Measurements from ENCODE around the gene MARCHF3.

DNA sequence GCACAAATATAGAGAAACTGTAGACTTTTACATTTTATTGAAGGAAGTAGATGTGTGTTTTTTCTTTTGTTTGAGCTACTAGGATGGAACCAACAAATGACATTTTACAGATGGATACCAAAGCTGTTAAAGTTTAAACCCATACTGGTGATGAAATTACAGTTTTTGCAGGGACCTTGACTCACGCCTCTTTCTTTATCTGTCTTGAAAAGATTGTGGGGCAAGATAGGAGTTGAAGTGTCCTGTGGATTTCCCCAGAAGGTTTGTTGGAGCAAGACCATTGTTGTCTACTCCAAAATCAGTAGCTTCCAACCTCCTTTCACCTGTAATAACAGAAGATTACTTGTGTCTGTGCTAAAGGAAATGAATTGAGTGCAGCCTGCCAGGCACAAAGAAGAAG lies 47.0 kb upstream of the MARCHF3 start:
- TF ChIP-seq, protein P1, sequence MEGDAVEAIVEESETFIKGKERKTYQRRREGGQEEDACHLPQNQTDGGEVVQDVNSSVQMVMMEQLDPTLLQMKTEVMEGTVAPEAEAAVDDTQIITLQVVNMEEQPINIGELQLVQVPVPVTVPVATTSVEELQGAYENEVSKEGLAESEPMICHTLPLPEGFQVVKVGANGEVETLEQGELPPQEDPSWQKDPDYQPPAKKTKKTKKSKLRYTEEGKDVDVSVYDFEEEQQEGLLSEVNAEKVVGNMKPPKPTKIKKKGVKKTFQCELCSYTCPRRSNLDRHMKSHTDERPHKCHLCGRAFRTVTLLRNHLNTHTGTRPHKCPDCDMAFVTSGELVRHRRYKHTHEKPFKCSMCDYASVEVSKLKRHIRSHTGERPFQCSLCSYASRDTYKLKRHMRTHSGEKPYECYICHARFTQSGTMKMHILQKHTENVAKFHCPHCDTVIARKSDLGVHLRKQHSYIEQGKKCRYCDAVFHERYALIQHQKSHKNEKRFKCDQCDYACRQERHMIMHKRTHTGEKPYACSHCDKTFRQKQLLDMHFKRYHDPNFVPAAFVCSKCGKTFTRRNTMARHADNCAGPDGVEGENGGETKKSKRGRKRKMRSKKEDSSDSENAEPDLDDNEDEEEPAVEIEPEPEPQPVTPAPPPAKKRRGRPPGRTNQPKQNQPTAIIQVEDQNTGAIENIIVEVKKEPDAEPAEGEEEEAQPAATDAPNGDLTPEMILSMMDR (conservative IDR thresholded peaks at IDR 0.05; ENCODE audit: low read length), result no peak
- TF ChIP-seq EZH2phosphoT487 (IDR thresholded peaks at IDR 0.05; ENCODE audit: borderline replicate concordance, low read depth, low read length), result no peak
